Neural cell (in vitro differentiated cells): Measurements from ENCODE around the gene DRD4. TPM values are rescaled to one million over a fixed set of nuclear protein-coding genes. Genes with fewer than 3 reads are reported as not detected.

ENCODE experiments used
- H2AFZ ChIP-seq: fragments of 200-600, 300-800 bp; sonication (generic), shearing (Covaris generic); 2 replicates; pipeline ENCODE4 v1.6.0; 2014; ENCODE audit warnings: low read depth, mild to moderate bottlenecking, antibody characterized with exemption, low read length, moderate library complexity
- H3F3A ChIP-seq: fragments of 200-600 bp; shearing (Covaris generic); 2 replicates; pipeline ENCODE4 v1.6.1; 2016; ENCODE audit warnings: mild to moderate bottlenecking, moderate library complexity, mixed read lengths, antibody characterized with exemption, low read length; ENCODE audit not compliant: insufficient read depth, poor library complexity, severe bottlenecking
- H3K27ac ChIP-seq: fragments of 200-600, 300-800 bp; sonication (generic), shearing (Covaris generic); 2 replicates; pipeline ENCODE4 v1.5.1; 2014; ENCODE audit warnings: mild to moderate bottlenecking, low read length, moderate library complexity
- H3K27me3 ChIP-seq: fragments of 300-800, 200-600 bp; sonication (generic), shearing (Covaris generic); 2 replicates; pipeline ENCODE4 v1.6.0; 2014; ENCODE audit warnings: mild to moderate bottlenecking, low read depth, low read length, moderate library complexity; ENCODE audit not compliant: insufficient read depth
- H3K36me3 ChIP-seq: fragments of 300-800, 200-600 bp; sonication (generic), shearing (Covaris generic); 2 replicates; pipeline ENCODE4 v1.5.1; 2014; ENCODE audit warnings: mild to moderate bottlenecking, antibody characterized with exemption, low read length, moderate library complexity; ENCODE audit not compliant: insufficient read depth
- H3K4me2 ChIP-seq: fragments of 300-800, 200-600 bp; sonication (generic), shearing (Covaris generic); 2 replicates; pipeline ENCODE4 v1.6.0; 2014; ENCODE audit warnings: mild to moderate bottlenecking, low read length
- H3K4me3 ChIP-seq: fragments of 300-800, 200-600 bp; sonication (generic), shearing (Covaris generic); 2 replicates; pipeline ENCODE4 v1.5.1; 2014; ENCODE audit warnings: mild to moderate bottlenecking, low read length, moderate library complexity
- H3K79me2 ChIP-seq: fragments of 200-600 bp; shearing (Covaris generic); replicated peaks from 2 replicates; pipeline ENCODE4 v1.6.0; 2014; ENCODE audit warnings: mild to moderate bottlenecking, low read length, moderate library complexity; ENCODE audit not compliant: insufficient read depth
- H3K9ac ChIP-seq: fragments of 300-800, 200-600 bp; sonication (generic), shearing (Covaris generic); 2 replicates; pipeline ENCODE4 v1.6.1; 2016; ENCODE audit warnings: mild to moderate bottlenecking, low read length, mixed read lengths
- H3K9me2 ChIP-seq: fragments of 200-600 bp; shearing (Covaris generic); 2 replicates; pipeline ENCODE4 v1.6.1; 2016; ENCODE audit warnings: mild to moderate bottlenecking, low read length, mixed read lengths; ENCODE audit not compliant: insufficient read depth
- H3K9me3 ChIP-seq: fragments of 200-600, 300-800 bp; sonication (generic), shearing (Covaris generic); 2 replicates; pipeline ENCODE4 v1.6.1; 2016; ENCODE audit warnings: mild to moderate bottlenecking, mixed run types, low read length, moderate library complexity, mixed read lengths
- H4K20me1 ChIP-seq: fragments of 200-600 bp; shearing (Covaris generic); 2 replicates; pipeline ENCODE4 v1.6.1; 2016; ENCODE audit warnings: mild to moderate bottlenecking, mixed run types; ENCODE audit not compliant: insufficient read depth
- EP300 ChIP-seq: fragments of 450-650 bp; conservative IDR thresholded peaks from 2 replicates; pipeline ENCODE4 v1.6.1; 2014; ENCODE audit warnings: antibody characterized with exemption, mild to moderate bottlenecking, moderate library complexity; ENCODE audit not compliant: poor library complexity, severe bottlenecking
- EZH2 ChIP-seq: fragments of 200-600, 300-800 bp; shearing (Covaris generic), sonication (generic); IDR thresholded peaks from 2 replicates; pipeline ENCODE4 v1.6.1; 2014; ENCODE audit warnings: antibody characterized with exemption, low read length, borderline replicate concordance, mild to moderate bottlenecking; ENCODE audit not compliant: insufficient read depth, poor library complexity, severe bottlenecking
- MXI1 ChIP-seq: fragments of 450-650 bp; conservative IDR thresholded peaks from 2 replicates; pipeline ENCODE4 v1.6.1; 2014; ENCODE audit warnings: antibody characterized with exemption, mild to moderate bottlenecking; ENCODE audit not compliant: poor library complexity, severe bottlenecking
- POLR2AphosphoS5 ChIP-seq: IDR thresholded peaks from 2 replicates; pipeline ENCODE4 v1.6.1; 2012
- RAD21 ChIP-seq: fragments of 450-650 bp; conservative IDR thresholded peaks from 2 replicates; pipeline ENCODE4 v1.6.1; 2014; ENCODE audit warnings: antibody characterized with exemption, mild to moderate bottlenecking, moderate library complexity
- SMC3 ChIP-seq: fragments of 450-650 bp; conservative IDR thresholded peaks from 2 replicates; pipeline ENCODE4 v1.6.1; 2014; ENCODE audit warnings: antibody characterized with exemption, mild to moderate bottlenecking, moderate library complexity; ENCODE audit not compliant: poor library complexity
- TAF1 ChIP-seq: IDR thresholded peaks from 2 replicates; pipeline ENCODE4 v1.6.1; 2012; ENCODE audit warnings: low read depth
- polyA plus RNA-seq: library from polyadenylated mRNA; depleted of rRNA; stranded (reverse); fragments of >200 nt; gene quantifications from 2 replicates; pipeline ENCODE4 v1.2.3, GENCODE V29; 2014
- TF ChIP-seq, protein P1 (sequence below): IDR thresholded peaks from 2 replicates; pipeline ENCODE4 v1.6.1; 2012; ENCODE audit warnings: borderline replicate concordance
- TF ChIP-seq, protein P2 (sequence below): fragments of 450-650 bp; IDR thresholded peaks from 2 replicates; pipeline ENCODE4 v1.5.1; 2014; ENCODE audit warnings: antibody characterized with exemption, mild to moderate bottlenecking, moderate library complexity; ENCODE audit not compliant: poor library complexity, severe bottlenecking

DRD4 gene
- polyA plus RNA-seq, 1 donor from 2014 or later = not detected

DNA sequence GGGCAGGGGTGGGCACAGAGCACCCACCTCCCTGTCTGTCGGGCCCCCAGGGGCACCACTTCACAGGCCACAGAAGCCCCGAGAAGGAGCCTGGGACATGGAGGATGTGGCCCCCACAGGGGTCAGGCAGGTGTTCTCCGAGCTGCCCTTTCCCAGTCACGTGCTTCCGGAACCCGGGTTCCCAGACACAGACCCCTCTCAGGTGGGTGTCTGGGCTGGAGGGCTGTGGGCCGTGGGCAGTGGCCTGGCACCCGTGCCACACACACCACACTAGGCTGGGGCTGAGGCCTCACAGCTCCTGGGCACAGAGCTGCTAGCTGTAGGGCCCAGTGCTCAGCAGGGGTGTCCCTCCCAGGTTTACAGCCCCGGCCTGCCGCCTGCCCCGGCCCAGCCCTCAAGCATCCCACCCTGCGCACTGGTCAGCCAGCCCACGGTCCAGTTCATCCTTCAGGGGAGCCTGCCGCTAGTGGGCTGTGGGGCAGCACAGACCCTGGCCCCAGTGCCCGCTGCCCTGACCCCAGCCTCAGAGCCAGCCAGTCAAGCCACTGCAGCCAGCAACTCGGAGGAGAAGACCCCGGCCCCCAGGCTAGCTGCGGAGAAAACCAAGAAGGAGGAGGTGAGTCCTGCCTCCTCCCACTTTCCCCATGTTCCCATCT is 26.8 kb upstream of the DRD4 start:
- no peak overlapping the region for H2AFZ ChIP-seq
- no peaks in the 10 kb centered on the region for H3F3A ChIP-seq
- H3K79me2 ChIP-seq = no peaks in the 10 kb centered on the region
- H4K20me1 ChIP-seq = no peaks in the 10 kb centered on the region
- no peaks in the 10 kb centered on the region for H3K9me2 ChIP-seq
- no peak overlapping the region for H3K4me3 ChIP-seq
- H3K27me3 ChIP-seq = no peaks in the 10 kb centered on the region
- no peak overlapping the region for H3K27ac ChIP-seq
- no peaks in the 10 kb centered on the region for H3K9me3 ChIP-seq
- no peaks in the 10 kb centered on the region for H3K36me3 ChIP-seq
- no peak for TF ChIP-seq MXI1
- no peak for TF ChIP-seq SMC3
- TF ChIP-seq, protein P1, sequence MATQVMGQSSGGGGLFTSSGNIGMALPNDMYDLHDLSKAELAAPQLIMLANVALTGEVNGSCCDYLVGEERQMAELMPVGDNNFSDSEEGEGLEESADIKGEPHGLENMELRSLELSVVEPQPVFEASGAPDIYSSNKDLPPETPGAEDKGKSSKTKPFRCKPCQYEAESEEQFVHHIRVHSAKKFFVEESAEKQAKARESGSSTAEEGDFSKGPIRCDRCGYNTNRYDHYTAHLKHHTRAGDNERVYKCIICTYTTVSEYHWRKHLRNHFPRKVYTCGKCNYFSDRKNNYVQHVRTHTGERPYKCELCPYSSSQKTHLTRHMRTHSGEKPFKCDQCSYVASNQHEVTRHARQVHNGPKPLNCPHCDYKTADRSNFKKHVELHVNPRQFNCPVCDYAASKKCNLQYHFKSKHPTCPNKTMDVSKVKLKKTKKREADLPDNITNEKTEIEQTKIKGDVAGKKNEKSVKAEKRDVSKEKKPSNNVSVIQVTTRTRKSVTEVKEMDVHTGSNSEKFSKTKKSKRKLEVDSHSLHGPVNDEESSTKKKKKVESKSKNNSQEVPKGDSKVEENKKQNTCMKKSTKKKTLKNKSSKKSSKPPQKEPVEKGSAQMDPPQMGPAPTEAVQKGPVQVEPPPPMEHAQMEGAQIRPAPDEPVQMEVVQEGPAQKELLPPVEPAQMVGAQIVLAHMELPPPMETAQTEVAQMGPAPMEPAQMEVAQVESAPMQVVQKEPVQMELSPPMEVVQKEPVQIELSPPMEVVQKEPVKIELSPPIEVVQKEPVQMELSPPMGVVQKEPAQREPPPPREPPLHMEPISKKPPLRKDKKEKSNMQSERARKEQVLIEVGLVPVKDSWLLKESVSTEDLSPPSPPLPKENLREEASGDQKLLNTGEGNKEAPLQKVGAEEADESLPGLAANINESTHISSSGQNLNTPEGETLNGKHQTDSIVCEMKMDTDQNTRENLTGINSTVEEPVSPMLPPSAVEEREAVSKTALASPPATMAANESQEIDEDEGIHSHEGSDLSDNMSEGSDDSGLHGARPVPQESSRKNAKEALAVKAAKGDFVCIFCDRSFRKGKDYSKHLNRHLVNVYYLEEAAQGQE = no peak
- no peak for TF ChIP-seq EP300
- H3K4me2 ChIP-seq = no peak overlapping the region
- no peak overlapping the region for H3K9ac ChIP-seq

DNA sequence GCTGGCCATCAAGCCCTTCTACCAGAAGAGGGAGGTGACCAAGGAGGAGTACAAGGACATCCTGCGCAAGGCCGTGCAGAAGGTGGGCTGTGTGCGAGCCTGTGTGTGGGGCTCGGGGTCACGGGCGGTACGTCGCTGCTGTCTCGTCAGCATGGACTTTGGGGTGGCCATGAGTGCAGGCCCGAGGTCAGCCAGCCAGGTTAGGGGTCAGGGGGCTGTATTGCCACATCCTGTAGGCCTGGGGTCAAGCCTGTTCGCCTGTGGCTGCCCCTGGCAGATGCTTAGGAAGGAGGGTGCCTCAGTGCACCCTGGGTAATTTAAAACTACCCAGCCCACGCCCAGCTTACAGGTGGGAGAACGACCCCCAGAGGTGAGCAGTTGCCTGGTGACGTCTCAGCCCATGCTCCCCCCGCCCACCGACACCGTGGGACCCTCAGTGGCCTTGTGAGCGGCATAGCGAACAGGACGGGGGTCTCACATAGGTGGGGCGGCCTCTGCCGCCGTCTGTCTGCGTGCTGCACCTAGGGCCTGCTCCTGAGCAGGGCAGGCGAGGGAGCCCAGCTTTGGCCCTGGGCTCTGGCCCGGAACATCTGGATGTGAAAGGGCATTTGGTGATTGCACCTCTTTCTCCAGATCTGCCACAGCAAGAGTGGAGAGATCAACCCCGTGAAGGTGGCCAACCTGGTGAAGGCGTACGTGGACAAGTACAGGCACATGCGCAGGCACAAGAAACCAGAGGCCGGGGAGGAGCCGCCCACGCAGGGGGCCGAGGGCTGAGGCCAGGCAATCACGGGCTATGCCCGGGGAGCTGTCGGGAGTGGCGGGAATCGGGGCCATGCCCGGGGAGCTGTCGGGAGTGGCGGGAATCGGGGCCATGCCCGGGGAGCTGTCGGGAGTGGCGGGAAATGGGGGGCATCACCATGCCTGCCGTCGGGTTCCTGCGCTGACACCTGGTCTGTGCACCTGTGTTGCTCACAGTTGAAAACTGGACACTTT is 25.8 kb upstream of the DRD4 start:
- Histone ChIP-seq H4K20me1 (no peaks in the 10 kb centered on the region), H3K9ac (no peak overlapping the region), H2AFZ (no peak overlapping the region), H3K79me2 (no peaks in the 10 kb centered on the region), H3K27ac (no peak overlapping the region), H3K4me3 (no peak overlapping the region), H3K36me3 (no peaks in the 10 kb centered on the region), H3K4me2 (no peak overlapping the region), H3K9me2 (no peaks in the 10 kb centered on the region), H3F3A (no peaks in the 10 kb centered on the region), H3K9me3 (no peaks in the 10 kb centered on the region), H3K27me3 (no peaks in the 10 kb centered on the region)
- no peak for TF ChIP-seq RAD21
- TF ChIP-seq, protein P2, sequence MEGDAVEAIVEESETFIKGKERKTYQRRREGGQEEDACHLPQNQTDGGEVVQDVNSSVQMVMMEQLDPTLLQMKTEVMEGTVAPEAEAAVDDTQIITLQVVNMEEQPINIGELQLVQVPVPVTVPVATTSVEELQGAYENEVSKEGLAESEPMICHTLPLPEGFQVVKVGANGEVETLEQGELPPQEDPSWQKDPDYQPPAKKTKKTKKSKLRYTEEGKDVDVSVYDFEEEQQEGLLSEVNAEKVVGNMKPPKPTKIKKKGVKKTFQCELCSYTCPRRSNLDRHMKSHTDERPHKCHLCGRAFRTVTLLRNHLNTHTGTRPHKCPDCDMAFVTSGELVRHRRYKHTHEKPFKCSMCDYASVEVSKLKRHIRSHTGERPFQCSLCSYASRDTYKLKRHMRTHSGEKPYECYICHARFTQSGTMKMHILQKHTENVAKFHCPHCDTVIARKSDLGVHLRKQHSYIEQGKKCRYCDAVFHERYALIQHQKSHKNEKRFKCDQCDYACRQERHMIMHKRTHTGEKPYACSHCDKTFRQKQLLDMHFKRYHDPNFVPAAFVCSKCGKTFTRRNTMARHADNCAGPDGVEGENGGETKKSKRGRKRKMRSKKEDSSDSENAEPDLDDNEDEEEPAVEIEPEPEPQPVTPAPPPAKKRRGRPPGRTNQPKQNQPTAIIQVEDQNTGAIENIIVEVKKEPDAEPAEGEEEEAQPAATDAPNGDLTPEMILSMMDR = no peak
- no peak for TF ChIP-seq MXI1
- TF ChIP-seq TAF1 = no peak
- no peak for TF ChIP-seq SMC3
- TF ChIP-seq POLR2AphosphoS5 = no peak
- TF ChIP-seq, protein P1 = no peak
- TF ChIP-seq EP300 = no peak
- TF ChIP-seq EZH2 = no peak
